Mucosa of gallbladder (tissue), 1 donor: ENCODE data around the gene ZPBP2. TPM values are rescaled to one million over a fixed set of nuclear protein-coding genes. Genes with fewer than 3 reads are reported as not detected.

Experiments used
- DNase-seq: peaks from one replicate; pipeline ENCODE4 v3.0.0-alpha.2; 2020; ENCODE audit warnings: low spot score
- total RNA-seq: library from RNA; stranded (reverse); gene quantifications from one replicate; pipeline ENCODE4 v1.2.1, GENCODE V29; 2021
- donor health status: DM: no; HTN: no; CAD: no.

ZPBP2 gene
- total RNA-seq, 1 donor from 2014 or later, result not detected

DNA sequence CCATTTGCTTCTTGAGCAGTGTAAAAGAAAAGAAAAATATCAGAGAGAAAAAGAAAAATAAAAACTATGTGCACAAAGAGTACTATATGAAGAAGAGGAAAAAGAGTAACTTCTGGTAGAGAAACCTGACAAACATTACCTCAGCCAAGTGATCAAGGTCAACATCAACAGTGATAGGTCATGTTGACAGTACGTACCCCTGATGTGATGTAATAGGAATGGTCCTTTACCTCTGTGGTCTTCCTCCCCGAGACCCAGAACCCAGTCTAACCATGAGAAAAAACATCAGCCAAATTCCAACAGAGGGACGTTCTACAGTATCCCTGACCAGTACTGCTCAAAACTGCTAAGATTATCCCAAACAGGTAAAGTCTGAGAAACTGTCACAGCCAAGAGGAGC, 46.0 kb downstream of the ZPBP2 start:
- DNase-seq, result no peak

DNA sequence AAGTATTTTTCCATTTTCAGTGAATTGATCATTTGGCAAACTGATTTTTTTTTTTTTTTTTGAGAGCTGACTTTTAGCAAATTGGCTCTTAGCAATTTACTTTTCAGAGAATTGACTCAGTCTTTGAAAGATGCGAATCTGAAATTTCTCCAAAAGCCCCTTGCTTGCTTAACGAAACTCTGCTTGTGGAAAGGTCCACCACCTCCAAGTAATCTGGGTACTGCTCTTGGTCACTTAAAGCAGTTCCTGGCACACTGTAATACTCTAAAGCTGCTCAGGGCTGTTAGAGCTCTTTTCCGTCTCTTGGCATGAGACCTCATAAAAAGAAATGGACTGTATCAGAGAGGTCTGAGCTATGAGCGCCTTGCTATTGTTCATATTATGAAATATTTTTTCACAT, 47.6 kb downstream of the ZPBP2 start:
- no peak for DNase-seq

DNA sequence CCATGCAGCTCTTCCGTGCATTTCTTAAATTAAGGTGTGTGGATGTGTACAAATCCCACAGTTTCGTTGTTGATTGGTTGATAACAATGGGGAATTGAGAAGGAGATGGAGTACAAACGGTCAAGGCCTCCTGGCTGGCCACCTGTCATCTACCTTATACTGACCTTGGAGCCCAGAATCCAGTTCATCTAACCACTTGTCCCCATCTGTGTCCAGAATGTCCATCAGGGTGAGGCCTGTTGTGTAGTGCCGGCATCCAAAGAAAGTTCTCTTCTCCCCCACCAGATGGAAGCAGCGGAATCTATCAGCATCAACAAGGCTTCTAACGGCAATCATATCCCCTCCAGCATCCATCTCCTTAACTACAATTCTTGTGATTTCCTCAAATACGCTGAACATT, 48.9 kb downstream of the ZPBP2 start:
- no peak for DNase-seq

DNA sequence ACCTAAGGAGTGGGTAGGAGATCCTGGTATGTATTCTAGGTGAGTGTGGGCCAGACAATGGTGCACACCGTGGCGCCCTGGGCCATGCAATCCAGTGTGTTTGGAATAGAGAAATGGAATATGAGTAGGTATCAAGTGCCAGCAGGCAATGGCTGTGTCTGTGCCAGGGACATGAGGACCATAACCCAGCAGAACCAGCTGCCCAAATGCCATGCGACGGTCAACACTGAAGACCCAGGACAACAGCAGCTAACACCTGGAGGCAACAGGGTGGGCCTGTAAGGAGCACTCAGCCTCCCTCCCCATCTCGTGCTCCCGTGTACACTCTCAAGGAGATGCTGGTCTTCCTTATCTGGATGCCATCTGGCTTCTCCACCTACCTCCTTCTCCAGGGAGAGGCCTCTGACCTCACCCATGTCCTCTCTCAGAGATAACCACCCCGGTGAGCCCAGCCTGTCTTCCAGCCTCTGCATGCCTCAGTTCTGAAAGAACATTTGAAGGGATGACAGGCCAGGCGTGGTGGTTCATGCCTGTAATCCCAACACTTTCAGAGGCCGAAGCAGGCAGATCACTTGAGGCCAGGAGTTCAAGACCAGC, 51.2 kb downstream of the ZPBP2 start:
- DNase-seq, result no peak

DNA sequence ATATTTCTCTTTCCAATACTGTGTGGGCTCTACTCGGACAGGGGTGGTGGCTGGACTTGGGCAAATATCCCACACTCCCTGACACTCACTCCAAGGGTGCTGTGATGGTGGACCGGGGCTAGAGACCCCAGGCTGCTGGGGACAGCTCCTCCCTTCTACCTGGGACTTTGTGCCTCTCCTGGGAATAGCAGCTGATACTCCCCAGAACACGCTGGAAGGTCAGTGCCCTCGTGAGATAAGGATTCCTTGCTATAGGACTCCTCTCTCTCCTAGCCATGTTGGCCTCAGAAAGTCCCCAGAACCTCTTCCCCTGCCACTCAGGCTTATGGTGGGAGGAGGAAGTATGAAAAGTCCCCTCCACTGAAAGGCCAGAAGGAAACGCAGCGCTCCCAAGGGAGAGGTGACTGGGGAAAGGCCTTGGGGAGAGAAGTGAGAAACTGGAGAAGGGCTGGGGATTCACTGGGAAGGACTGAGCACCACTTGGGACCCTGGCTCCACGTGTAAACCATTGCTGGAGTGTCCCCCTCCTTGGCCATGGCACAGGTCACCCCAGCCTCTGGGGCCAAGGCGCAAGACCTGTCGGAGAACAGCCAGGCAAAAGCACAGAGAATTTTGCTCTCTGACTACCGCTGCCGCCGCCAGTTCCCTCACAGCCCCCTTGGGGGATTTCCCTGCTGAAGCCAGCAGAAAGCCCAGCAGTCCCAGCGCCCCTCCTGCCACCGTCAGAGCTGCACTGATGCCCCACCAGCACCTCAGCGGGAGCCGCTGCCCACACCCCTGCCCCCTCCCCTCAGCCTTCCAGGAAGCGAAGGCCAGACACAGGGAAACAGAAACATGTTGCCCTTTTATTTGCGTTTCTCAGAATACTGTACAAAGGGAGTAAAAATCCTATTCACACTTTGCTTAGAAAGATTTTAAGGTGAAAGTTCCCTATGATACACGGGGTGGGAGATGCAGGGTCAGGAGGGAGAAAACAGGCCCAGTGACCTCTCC, 52.5 kb downstream of the ZPBP2 start:
- DNase-seq, result no peak

DNA sequence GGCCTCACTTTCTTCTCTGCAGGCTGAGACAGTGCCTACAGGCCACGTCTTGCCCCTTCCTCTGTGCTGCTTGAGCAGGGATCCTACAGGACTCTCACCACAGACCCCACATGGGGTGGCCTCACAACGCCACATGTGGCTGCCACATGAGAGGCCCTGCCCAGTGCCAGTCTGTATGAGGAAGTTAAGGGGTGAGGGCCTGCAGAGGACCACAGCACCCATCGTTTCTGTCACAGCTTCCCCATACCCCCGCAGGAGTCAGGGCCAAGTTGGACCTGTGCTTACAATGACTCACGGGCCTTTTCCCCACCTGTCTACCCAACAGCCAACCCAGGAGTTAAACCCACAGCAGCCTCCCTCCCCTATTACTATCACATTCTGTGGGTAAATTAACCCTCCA, 53.3 kb downstream of the ZPBP2 start:
- DNase-seq, result no peak

DNA sequence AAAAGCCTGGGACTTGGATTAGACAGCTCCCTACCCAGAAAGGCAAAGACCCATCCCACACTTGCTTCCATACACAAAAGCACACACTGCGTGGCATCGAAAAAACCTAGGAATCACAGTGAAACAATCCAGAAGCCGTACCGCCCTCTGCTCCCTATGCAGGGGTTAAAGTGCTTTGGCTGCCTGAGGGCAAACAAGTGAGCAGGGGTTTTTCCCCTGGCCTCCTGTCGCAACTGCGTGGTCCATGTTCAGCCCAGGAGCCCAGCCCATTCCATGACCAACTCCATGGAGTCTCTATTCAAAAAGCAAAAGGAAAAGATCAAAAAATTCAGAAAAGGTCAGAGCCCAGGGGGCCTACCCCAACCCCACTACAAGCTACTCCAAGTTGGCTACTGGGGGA, 54.0 kb downstream of the ZPBP2 start:
- no peak for DNase-seq

DNA sequence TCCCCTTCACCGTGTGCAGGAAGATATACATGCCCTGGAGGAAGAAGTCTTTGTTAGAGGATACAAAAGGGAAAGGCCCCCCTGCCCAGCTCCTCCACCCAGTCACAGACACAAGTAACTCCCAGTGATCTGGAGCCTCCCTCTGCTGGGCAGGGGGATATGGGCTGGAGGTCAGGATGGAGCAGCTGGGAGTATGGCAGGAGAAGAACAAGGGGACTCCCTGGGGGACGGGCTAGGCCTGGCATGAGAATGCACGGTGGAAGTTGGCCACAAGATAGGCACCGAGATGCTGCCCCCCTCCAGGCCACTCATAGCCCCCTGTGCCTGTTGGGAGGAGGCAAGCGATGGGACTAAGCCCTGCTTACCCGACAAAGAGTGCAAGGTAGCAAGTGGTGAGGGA, 55.2 kb downstream of the ZPBP2 start:
- no peak for DNase-seq

DNA sequence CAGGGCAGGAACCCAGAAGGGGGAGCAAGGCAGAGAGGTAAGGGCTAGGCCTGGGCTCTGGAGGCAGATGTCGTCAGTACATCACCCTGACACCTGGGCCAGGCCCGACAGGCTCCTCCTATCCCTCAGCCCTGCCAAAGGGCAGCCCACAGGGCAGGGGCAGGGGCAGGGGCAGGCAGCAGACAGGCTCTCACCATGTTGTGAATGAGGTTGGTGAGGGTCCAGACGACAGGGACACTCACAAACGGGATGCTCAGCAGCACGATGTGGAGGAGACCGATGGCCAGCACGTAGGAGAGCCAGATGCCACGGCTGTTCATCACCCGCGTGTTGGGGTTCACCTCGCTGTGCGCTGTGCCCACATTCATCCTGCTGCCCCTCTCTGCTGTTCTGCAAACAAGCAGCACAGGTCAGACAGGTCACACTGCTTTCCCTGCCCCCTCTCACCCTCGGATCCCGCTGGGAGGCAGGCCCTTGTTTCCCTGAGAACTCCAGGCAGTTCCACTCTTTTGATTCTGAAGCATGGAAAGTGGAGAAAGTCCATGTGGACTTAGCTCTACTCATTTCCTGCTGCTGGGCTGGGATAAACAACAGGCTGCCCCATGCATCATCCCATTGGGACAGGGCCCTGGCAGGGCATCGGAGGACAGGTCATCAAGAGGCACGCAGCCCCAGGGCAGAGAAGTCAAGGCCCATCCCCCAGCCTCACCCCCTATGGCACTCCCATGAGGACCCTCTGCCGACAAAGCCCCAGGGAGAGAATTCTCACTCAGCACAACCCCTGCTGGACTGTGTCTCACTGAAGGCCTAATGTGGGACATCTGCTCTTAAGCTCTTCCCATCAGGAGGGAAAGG, 56.1 kb downstream of the ZPBP2 start:
- no peak for DNase-seq

DNA sequence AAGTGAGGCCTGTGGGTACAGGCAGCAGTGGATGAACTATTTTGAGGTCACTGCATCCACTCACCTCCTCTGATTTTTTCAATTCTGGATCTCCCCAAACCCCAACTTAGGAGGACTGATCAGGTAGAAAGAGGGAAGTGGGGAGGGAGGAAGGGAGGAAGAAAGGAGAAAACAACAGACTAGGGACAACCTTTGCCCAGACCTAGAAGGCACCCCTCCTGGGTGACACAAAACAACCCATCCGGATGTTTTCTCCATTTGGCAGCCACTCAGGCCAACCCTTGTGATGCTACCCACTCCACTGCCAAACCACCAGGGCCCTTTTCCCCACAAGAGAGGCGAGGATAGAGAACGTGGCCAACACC, 56.7 kb downstream of the ZPBP2 start:
- DNase-seq, result no peak

DNA sequence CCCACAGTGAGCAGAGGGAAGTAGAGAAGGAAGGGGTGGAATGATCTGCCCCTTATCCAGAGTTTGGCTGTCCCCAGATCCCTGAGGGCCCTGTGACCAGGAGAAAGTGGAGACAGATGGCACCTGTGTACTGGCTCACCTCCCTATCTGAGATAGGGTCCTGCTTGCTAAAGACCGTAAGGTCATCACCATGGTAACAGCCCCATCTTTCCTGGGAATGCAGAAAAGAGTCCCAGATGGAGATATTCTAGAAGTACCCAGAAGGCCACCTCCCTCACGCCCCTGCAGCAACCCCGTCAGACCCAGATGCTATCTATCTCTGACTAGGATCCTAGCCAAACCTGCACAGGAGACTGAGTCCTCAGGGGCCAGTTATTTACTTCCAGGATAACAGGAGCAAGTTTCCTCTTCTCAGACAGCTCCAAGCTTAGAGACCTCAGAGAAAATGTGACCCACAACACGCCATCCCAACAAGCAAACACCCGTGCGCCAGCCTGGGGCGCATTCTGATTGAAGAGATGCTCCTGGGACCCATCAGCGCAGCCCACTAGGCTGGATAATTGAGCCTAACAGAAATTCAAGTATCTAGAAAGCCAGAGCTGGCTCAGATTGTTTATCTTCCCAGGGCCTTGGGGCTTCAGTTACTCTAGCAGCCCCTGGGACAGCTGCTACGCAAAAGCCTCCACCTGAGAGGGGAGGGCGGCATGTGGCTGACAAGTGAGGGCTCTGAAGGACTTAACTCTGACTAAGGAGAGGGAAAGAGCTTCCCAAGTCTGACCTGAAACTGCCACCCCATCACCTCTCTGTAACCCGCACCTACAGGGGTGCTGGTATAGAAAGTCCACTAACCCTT, 57.5 kb downstream of the ZPBP2 start:
- no peak for DNase-seq

DNA sequence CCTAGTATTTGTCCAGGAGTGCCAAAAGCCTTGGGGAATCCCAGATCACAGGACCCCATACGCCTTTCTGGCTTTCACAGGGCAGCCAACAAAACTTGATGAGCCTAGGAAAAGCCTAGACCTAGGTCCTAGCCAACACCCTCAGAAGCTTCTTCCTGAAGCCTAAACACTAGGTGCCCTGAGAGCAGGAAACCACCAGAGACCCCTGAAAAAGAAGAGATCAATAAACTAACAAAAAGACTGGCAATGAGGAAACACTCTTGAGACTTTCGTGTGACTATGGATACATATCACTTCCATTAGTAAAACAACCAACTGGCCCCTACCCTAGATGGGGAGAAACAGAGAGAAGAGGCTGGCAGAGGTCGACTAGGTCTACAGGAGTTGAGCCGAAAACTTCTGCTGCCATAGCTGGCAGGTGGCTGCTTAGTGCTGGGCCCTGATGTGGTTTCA, 58.2 kb downstream of the ZPBP2 start:
- DNase-seq, result no peak

DNA sequence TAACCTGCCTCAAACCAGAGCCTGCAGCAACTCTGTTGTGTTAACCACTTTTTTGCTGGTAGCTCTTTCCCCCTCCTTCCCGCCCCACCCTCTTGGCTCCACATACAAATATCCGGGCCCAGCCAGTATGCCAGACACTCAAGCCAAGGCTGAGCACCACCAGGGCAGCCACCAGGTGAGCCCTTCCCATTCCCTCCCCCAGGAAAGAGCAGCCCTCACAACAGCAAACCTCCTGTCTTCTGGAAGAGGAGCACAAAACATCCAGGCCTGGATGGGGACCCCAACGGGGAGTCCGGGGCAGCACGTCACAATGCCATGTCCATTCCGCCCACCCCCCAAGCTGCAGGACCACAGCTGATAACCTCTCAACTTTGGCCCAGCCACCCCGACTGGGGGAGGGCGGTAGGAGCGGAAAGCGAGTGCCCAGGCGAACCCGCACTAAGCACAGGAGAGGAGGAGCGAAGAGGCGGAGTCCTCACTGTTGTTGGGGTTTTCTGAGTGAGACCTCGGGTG, 58.6 kb downstream of the ZPBP2 start:
- DNase-seq, result no peak

Other genes starting within 250 kb of the ZPBP2 start
- gene PPP1R1B, start 241.2 kb upstream of the ZPBP2 start, total RNA-seq, result 2.4 TPM
- 82.2 TPM for gene STARD3, start 231.1 kb upstream of the ZPBP2 start, total RNA-seq
- 2.0 TPM for gene TCAP, start 202.9 kb upstream of the ZPBP2 start, total RNA-seq
- gene PNMT, start 199.7 kb upstream of the ZPBP2 start, total RNA-seq, result 1.8 TPM
- gene PGAP3, start 180.1 kb upstream of the ZPBP2 start, total RNA-seq, result 54.2 TPM
- 202 TPM for gene ERBB2, start 168.1 kb upstream of the ZPBP2 start, total RNA-seq
- gene MIEN1, start 137.7 kb upstream of the ZPBP2 start, total RNA-seq, result 66.1 TPM
- gene GRB7, start 130.3 kb upstream of the ZPBP2 start, total RNA-seq, result 92.8 TPM
- gene IKZF3, start 3.9 kb upstream of the ZPBP2 start, total RNA-seq, result 5.8 TPM
- gene GSDMB, start 50.4 kb downstream of the ZPBP2 start, total RNA-seq, result 26.9 TPM
- gene ORMDL3, start 59.4 kb downstream of the ZPBP2 start, total RNA-seq, result 73.6 TPM
- gene LRRC3C, start 59.5 kb downstream of the ZPBP2 start, total RNA-seq, result not detected
- gene GSDMA, start 94.8 kb downstream of the ZPBP2 start, total RNA-seq, result not detected
- 69.5 TPM for gene PSMD3, start 112.6 kb downstream of the ZPBP2 start, total RNA-seq
- not detected for gene CSF3, start 147.2 kb downstream of the ZPBP2 start, total RNA-seq
- gene MED24, start 186.2 kb downstream of the ZPBP2 start, total RNA-seq, result 74.2 TPM
- 78.7 TPM for gene THRA, start 194.8 kb downstream of the ZPBP2 start, total RNA-seq
- gene NR1D1, start 232.4 kb downstream of the ZPBP2 start, total RNA-seq, result 34.7 TPM